OCI-LY3 (cell line): ENCODE measurements around the gene IGF2.

Experiments
- H2AFZ ChIP-seq: fragments of 200-600, 300-600 bp; shearing (Covaris generic); 2 replicates; pipeline ENCODE4 v1.6.0; 2014; ENCODE audit warnings: antibody characterized with exemption, low read depth, low read length
- H3K27ac ChIP-seq: fragments of 200-600, 300-600 bp; sonication (generic); 2 replicates; pipeline ENCODE4 v1.5.1; 2014; ENCODE audit warnings: mild to moderate bottlenecking, low read length, moderate library complexity, mixed read lengths
- H3K27me3 ChIP-seq: fragments of 200-600, 300-600 bp; sonication (generic); 2 replicates; pipeline ENCODE4 v1.6.1; 2014; ENCODE audit warnings: low read depth, low read length, mixed read lengths
- H3K36me3 ChIP-seq: fragments of 200-600, 300-600 bp; sonication (generic); replicated peaks from 2 replicates; pipeline ENCODE3; 2014; ENCODE audit warnings: low read depth, low read length, mixed read lengths
- H3K4me1 ChIP-seq: fragments of 300-600, 200-600 bp; sonication (generic); 2 replicates; pipeline ENCODE4 v1.6.1; 2014; ENCODE audit warnings: low read length, mixed read lengths
- H3K4me2 ChIP-seq: fragments of 200-600, 300-600 bp; sonication (generic); 2 replicates; pipeline ENCODE4 v1.6.1; 2014; ENCODE audit warnings: low read length, mixed read lengths
- H3K4me3 ChIP-seq: fragments of 300-600, 200-600 bp; sonication (generic); 2 replicates; pipeline ENCODE4 v1.5.1; 2014; ENCODE audit warnings: antibody characterized with exemption, mild to moderate bottlenecking, low read length, moderate library complexity
- H3K79me2 ChIP-seq: fragments of 300-600, 200-600 bp; shearing (Covaris generic); 2 replicates; pipeline ENCODE4 v1.6.1; 2014; ENCODE audit warnings: mild to moderate bottlenecking, low read length, mixed read lengths
- H3K9ac ChIP-seq: fragments of 300-600, 200-600 bp; shearing (Covaris generic); 2 replicates; pipeline ENCODE4 v1.6.0; 2014; ENCODE audit warnings: mild to moderate bottlenecking, low read length, moderate library complexity
- H3K9me3 ChIP-seq: fragments of 200-600, 300-600 bp; shearing (Covaris generic); 2 replicates; pipeline ENCODE4 v1.6.1; 2014; ENCODE audit warnings: low read length, mixed read lengths; ENCODE audit not compliant: insufficient read depth
- H4K20me1 ChIP-seq: fragments of 200-600, 300-600 bp; sonication (generic); 2 replicates; pipeline ENCODE4 v1.6.1; 2016; ENCODE audit warnings: low read length, mixed read lengths; ENCODE audit not compliant: insufficient read depth
- CTCF ChIP-seq: fragments of 200-600, 300-600 bp; sonication (generic); IDR thresholded peaks from 2 replicates; pipeline ENCODE4 v1.5.1; 2014; ENCODE audit warnings: antibody characterized with exemption, low read length, low read depth
- EZH2phosphoT487 ChIP-seq: fragments of 200-600 bp; shearing (Covaris generic); IDR thresholded peaks from 2 replicates; pipeline ENCODE4 v1.6.1; 2018; ENCODE audit warnings: antibody characterized with exemption, mixed run types, low read depth

IGF2 gene

GRCh38 chr11:2164861-2165555 lies 25.8 kb upstream of the IGF2 start:
- Histone ChIP-seq H3K4me1 (no peaks in the 10 kb centered on the region), H3K9me3 (no peaks in the 10 kb centered on the region), H4K20me1 (no peaks in the 10 kb centered on the region), H2AFZ (no peak overlapping the region), H3K36me3 (no peaks in the 10 kb centered on the region), H3K27ac (no peak overlapping the region), H3K9ac (no peak overlapping the region), H3K79me2 (no peaks in the 10 kb centered on the region), H3K4me2 (no peak overlapping the region), H3K27me3 (no peaks in the 10 kb centered on the region), H3K4me3 (no peak overlapping the region)
- TF ChIP-seq EZH2phosphoT487 (no peak), CTCF (no peak)

- Histone ChIP-seq H2AFZ (no peak overlapping the region), H3K36me3 (no peaks in the 10 kb centered on the region), H3K4me3 (no peak overlapping the region), H4K20me1 (no peaks in the 10 kb centered on the region), H3K4me1 (no peaks in the 10 kb centered on the region), H3K27ac (no peak overlapping the region), H3K79me2 (no peaks in the 10 kb centered on the region), H3K4me2 (no peak overlapping the region), H3K9me3 (no peaks in the 10 kb centered on the region), H3K9ac (no peak overlapping the region), H3K27me3 (no peaks in the 10 kb centered on the region)
- TF ChIP-seq EZH2phosphoT487 (no peak), CTCF (no peak)
These were observed 24.9 kb upstream of the IGF2 start for GRCh38 chr11:2164081-2164480.

- TF ChIP-seq CTCF = no peak
- no peak for TF ChIP-seq EZH2phosphoT487
- no peaks in the 10 kb centered on the region for H3K79me2 ChIP-seq
- no peak overlapping the region for H3K9ac ChIP-seq
- H3K27ac ChIP-seq = no peak overlapping the region
- no peaks in the 10 kb centered on the region for H4K20me1 ChIP-seq
- no peaks in the 10 kb centered on the region for H3K36me3 ChIP-seq
- H3K27me3 ChIP-seq = no peaks in the 10 kb centered on the region
- H3K4me1 ChIP-seq = no peaks in the 10 kb centered on the region
- H2AFZ ChIP-seq = no peak overlapping the region
- H3K4me3 ChIP-seq = no peak overlapping the region
- no peaks in the 10 kb centered on the region for H3K9me3 ChIP-seq
- no peak overlapping the region for H3K4me2 ChIP-seq
These were observed 24.3 kb upstream of the IGF2 start for GRCh38 chr11:2163428-2163978.

- H3K4me3 ChIP-seq = no peak within 1 kb of the TSS
- H3K36me3 ChIP-seq = no peaks in the 10 kb centered on the region
- no peaks in the 10 kb centered on the region for H4K20me1 ChIP-seq
These were observed 21.6 kb upstream of the IGF2 start, which contains the start of gene INS for GRCh38 chr11:2160736-2161259. INS (minus strand) TSS chr11:2161209; CDS start chr11:2160971, 238 bp downstream.

More at GRCh38 chr11:2160736-2161259, 21.6 kb upstream of the IGF2 start, which contains the start of gene INS:
- H3K4me2 ChIP-seq = no peak within 1 kb of the TSS
- no peaks in the 10 kb centered on the region for H3K9me3 ChIP-seq
- TF ChIP-seq EZH2phosphoT487 = no peak
- no peak for TF ChIP-seq CTCF
- no peaks in the 10 kb centered on the region for H3K4me1 ChIP-seq
- H2AFZ ChIP-seq = no peak within 1 kb of the TSS
- no peak within 1 kb of the TSS for H3K9ac ChIP-seq
- no peak within 1 kb of the TSS for H3K27ac ChIP-seq
- no peaks in the 10 kb centered on the region for H3K27me3 ChIP-seq
- no peaks in the 10 kb centered on the region for H3K79me2 ChIP-seq
